Adrenal gland (tissue), 12 donors: ENCODE measurements around the gene GAGE12J. TPM values are rescaled to one million over a fixed set of nuclear protein-coding genes. Genes with fewer than 3 reads are reported as not detected.

Experiments
- DNase-seq, 7 donors: peaks; one replicate each; pipeline ENCODE4 v3.0.0-alpha.2; 2019 to 2020
- H3K27ac ChIP-seq, 5 donors: fragments of 200-600 bp; sonication (generic) in 4 of 5; 1 replicate in 3 of 5; 2 replicates in 2 of 5; pipeline versions ENCODE4 v1.5.1 to v1.8.0; 2016 to 2020; ENCODE audit warnings: mild to moderate bottlenecking in 1 of 5
- H3K27me3 ChIP-seq: fragments of 200-600 bp; 2 replicates; pipeline ENCODE4 v1.8.0; 2021
- H3K36me3 ChIP-seq, 2 donors: fragments of 200-600 bp; replicated peaks in 1 of 2; 1 replicate in 1 of 2; 2 replicates in 1 of 2; pipeline versions ENCODE4 v1.5.1 to v1.8.0; 2018 to 2022
- H3K4me1 ChIP-seq, 2 donors: fragments of 200-600 bp; replicated peaks in 1 of 2; 1 replicate in 1 of 2; 2 replicates in 1 of 2; pipeline versions ENCODE4 v1.5.1 to v1.8.0; 2018 to 2021
- H3K4me3 ChIP-seq, 4 donors: fragments of 200-600 bp; sonication (generic) in 3 of 4; one replicate each; pipeline ENCODE4 v1.5.1; 2016 to 2018
- H3K9me3 ChIP-seq, 3 donors: fragments of 200-600 bp; sonication (generic) in 1 of 3; replicated peaks in 1 of 3; 1 replicate in 2 of 3; 2 replicates in 1 of 3; pipeline versions ENCODE4 v1.5.1 to v1.8.0; 2016 to 2021
- POLR2A ChIP-seq, 2 donors: fragments of 450-650 bp; IDR thresholded peaks; one replicate each; pipeline ENCODE4 v1.6.1; 2017; ENCODE audit warnings: antibody characterized with exemption in 2 of 2, mild to moderate bottlenecking in 2 of 2, moderate library complexity in 1 of 2
- WGBS, 4 donors: extraction: QIAGEN DNeasy Blood & Tissue Kit in 2 of 4; methylation state at CpG; one replicate each; pipeline versions ENCODE4 v1.1.5 to v1.1.7; 2013 to 2017; 5-methylcytosine and 5-hydroxymethylcytosine counted together
- intact Hi-C, 2 donors: fragments of 100-400 bp; cut with DNase I; formaldehyde crosslinking; loops; one replicate each; pipeline versions ENCODE4 v1.14.1 to v1.15.0; 2022 to 2023
- polyA plus RNA-seq, 3 donors: library from polyadenylated mRNA; stranded (reverse); fragments of 200-250 nt in 2 of 3; fragments of 350-450 nt in 1 of 3; fragmentation: Illumina TruSeq in 1 of 3; extraction: RNeasy Lipid Tissue Mini Kit (QIAGEN cat#74804) in 1 of 3; gene quantifications; one replicate each; pipeline ENCODE4 v1.2.3, GENCODE V29; 2013 to 2014
- total RNA-seq, 9 donors: library from RNA; depleted of rRNA in 4 of 9; stranded (reverse); fragments of >200 nt in 4 of 9; fragments of 120-200 nt in 1 of 9; fragmentation: NEBNext Ultra II Directional in 1 of 9; extraction: Animal tissue kit (Norgen Biotek cat#: 25700) in 1 of 9; gene quantifications; one replicate each; pipeline versions ENCODE4 v1.1.0 to v1.2.4, GENCODE V29; 2013 to 2023
- TF ChIP-seq, protein P1 (sequence below), 6 experiments: fragments of 450-650 bp in 4 of 6; fragments of 200-600 bp in 2 of 6; sonication (generic) in 1 of 6; IDR thresholded peaks; 1 replicate in 5 of 6; 2 replicates in 1 of 6; pipeline versions ENCODE4 v1.5.1 to v1.8.0; 2016 to 2021; ENCODE audit warnings: antibody characterized with exemption in 6 of 6, mild to moderate bottlenecking in 2 of 6, moderate library complexity in 1 of 6
- donor health status: healthy with polysubstance abuse.
- donor health status: Bipolar disorder and iron deficiency.
- donor health status: DM: yes; HTN: yes; CAD: no.
- donor health status: DM: no; HTN: no; CAD: no.
- donor health status: DM: no; HTN: no; CAD: no.
- donor health status: DM: yes; HTN: yes; CAD: no.

GAGE12J gene
- total and polyA plus RNA-seq, 12 donors, result not detected

DNA sequence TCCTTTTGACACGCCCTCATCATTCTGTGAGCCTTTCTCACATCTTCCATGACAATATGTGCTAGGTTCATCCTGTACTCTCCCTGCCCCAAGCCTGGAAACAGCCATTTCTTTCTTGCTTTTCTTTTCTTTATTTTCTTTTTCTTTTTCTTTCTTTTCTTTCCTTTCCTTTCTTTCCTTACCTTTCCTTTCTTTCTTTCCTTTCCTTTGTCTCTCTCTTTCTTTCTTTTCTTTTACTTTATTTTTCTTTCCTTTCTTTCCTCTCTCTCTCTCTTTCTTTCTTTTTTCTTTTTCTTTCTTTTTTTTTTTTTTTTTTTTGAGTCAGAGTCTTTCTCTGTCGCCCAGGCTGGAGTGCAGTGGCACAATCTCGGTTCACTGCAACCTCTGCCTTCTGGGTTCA is 37.6 kb upstream of the GAGE12J start:
- Histone ChIP-seq H3K9me3 (no peaks in the 10 kb centered on the region), H3K36me3 (no peaks in the 10 kb centered on the region), H3K4me3 (no peak overlapping the region), H3K4me1 (no peaks in the 10 kb centered on the region), H3K27me3 (no peaks in the 10 kb centered on the region), H3K27ac (no peak overlapping the region)
- 80 to 97% (median 90%) methylated on average over 3 of the region's 3 CpGs for WGBS, 4 donors
- intact Hi-C loops, result no loop called here
- no peak for DNase-seq
- TF ChIP-seq, protein P1, sequence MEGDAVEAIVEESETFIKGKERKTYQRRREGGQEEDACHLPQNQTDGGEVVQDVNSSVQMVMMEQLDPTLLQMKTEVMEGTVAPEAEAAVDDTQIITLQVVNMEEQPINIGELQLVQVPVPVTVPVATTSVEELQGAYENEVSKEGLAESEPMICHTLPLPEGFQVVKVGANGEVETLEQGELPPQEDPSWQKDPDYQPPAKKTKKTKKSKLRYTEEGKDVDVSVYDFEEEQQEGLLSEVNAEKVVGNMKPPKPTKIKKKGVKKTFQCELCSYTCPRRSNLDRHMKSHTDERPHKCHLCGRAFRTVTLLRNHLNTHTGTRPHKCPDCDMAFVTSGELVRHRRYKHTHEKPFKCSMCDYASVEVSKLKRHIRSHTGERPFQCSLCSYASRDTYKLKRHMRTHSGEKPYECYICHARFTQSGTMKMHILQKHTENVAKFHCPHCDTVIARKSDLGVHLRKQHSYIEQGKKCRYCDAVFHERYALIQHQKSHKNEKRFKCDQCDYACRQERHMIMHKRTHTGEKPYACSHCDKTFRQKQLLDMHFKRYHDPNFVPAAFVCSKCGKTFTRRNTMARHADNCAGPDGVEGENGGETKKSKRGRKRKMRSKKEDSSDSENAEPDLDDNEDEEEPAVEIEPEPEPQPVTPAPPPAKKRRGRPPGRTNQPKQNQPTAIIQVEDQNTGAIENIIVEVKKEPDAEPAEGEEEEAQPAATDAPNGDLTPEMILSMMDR (IDR thresholded peaks at IDR 0.05), result no peak
- TF ChIP-seq POLR2A (IDR thresholded peaks at IDR 0.05), result no peak

DNA sequence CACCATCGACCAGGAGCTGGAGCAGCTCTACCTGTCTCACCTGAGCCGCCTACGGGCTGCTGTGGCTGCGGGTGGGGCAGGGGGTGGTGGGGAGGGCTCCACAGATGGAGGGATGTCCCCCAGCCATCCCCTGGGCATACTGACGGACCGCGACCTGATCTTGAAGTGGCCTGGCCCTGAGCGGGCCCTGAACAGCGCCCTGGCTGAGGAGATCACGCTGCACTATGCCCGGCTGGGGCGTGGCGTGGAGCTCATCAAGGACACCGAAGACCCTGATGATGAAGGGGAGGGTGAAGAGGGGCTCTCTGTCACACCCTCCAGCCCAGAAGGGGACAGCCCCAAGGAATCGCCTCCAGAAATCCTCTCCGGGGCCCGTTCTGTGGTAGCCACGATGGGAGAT is 35.7 kb upstream of the GAGE12J start:
- H3K4me3 ChIP-seq, result no peak overlapping the region
- TF ChIP-seq, protein P1 (IDR thresholded peaks at IDR 0.05), result no peak
- TF ChIP-seq POLR2A (IDR thresholded peaks at IDR 0.05), result no peak
- no peaks in the 10 kb centered on the region for H3K4me1 ChIP-seq
- WGBS, 4 donors, result 89 to 94% methylated on average over 18 of the region's 18 CpGs; no CpG with 5 or more reads in 2 of the 4 donors
- H3K27me3 ChIP-seq, result no peaks in the 10 kb centered on the region
- H3K36me3 ChIP-seq, result no peaks in the 10 kb centered on the region
- no peaks in the 10 kb centered on the region for H3K9me3 ChIP-seq
- intact Hi-C loops, result no loop called here
- DNase-seq, result no peak
- no peak overlapping the region for H3K27ac ChIP-seq

DNA sequence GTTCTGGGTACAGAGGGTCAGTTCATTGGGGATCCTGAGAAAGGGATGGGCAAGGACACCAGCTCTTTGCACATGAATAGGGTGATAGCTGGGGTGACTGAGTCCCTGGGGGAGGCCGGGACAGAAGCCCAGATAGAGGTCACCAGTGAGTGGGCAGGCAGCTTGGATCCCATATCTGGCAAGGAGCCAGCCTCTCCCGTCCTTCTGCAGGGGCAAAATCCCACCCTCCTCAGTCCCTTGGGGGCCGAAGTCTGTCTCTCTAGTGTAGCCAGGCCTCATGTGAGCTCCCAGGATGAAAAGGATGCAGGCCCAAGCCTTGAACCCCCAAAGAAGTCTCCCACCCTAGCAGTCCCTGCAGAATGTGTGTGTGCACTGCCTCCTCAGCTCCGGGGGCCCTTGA is 35.3 kb upstream of the GAGE12J start:
- 51 to 78% (median 75%) methylated on average over 1 to 4 of the region's 4 CpGs; no CpG with 5 or more reads in 1 of the 4 donors for WGBS, 4 donors
- intact Hi-C loops, result no loop called here
- Histone ChIP-seq H3K27me3 (no peaks in the 10 kb centered on the region), H3K4me3 (no peak overlapping the region), H3K36me3 (no peaks in the 10 kb centered on the region), H3K9me3 (no peaks in the 10 kb centered on the region), H3K4me1 (no peaks in the 10 kb centered on the region), H3K27ac (no peak overlapping the region)
- DNase-seq, result no peak
- no peak for TF ChIP-seq POLR2A (IDR thresholded peaks at IDR 0.05)
- TF ChIP-seq, protein P1 (IDR thresholded peaks at IDR 0.05), result no peak

DNA sequence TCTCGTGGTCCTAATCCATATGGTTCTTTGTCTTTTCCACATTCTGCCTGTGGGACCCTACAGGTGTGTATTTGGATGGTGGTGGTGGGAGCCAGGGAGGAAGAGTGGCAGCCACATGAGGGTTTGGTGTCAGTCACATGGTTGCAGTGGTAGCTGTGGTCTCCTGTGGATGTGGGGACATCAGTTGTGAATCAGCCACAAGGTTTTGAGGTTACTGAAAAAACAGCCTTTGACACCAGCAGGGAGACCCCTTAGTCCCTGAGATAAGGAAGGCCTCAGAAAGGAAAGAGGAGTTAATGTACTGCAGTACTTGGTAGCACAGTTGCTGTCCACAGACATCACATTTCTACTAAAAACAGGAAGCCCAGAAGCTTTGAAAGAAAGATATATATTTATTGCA is 34.2 kb upstream of the GAGE12J start:
- WGBS, 4 donors, result 93 to 100% (median 100%) methylated on average over 1 of the region's 1 CpG
- no peaks in the 10 kb centered on the region for H3K36me3 ChIP-seq
- H3K27me3 ChIP-seq, result peaks cover 7% of the 10 kb centered on the region
- H3K4me3 ChIP-seq, result no peak overlapping the region
- H3K27ac ChIP-seq, result no peak overlapping the region
- intact Hi-C loops, result no loop called here
- TF ChIP-seq POLR2A (IDR thresholded peaks at IDR 0.05), result no peak
- TF ChIP-seq, protein P1 (IDR thresholded peaks at IDR 0.05), result no peak
- no peak for DNase-seq
- H3K9me3 ChIP-seq, result no peaks in the 10 kb centered on the region
- no peaks in the 10 kb centered on the region for H3K4me1 ChIP-seq
